Upper lobe of left lung (tissue), 6 donors: ENCODE results near the gene GJA3. TPM values are rescaled to one million over a fixed set of nuclear protein-coding genes. Genes with fewer than 3 reads are reported as not detected.
A peak's percentile ranks its signal among the peaks of the same experiment; 100 is the strongest.

Experiments used
- ATAC-seq, 2 donors: fragments of 200-7000 bp; cut with Tn5 transposase; one replicate each; pipeline ENCODE4 v1.9.1; 2022; ENCODE audit warnings: mild to moderate bottlenecking in 2 of 2, moderate library complexity in 2 of 2; ENCODE audit not compliant: low FRiP score in 2 of 2
- DNase-seq, 2 donors: peaks; one replicate each; pipeline ENCODE4 v3.0.0-alpha.2; 2019 to 2020
- H3K27ac ChIP-seq, 4 donors: fragments of 200-600 bp; sonication (generic); one replicate each; pipeline ENCODE4 v1.5.1; 2016 to 2019
- H3K27me3 ChIP-seq, 4 donors: fragments of 200-600 bp; sonication (generic); one replicate each; pipeline ENCODE4 v1.5.1; 2017 to 2019
- H3K36me3 ChIP-seq, 4 donors: fragments of 200-600 bp; sonication (generic); one replicate each; pipeline ENCODE4 v1.5.1; 2016 to 2019
- H3K4me1 ChIP-seq, 4 donors: fragments of 200-600 bp; sonication (generic); one replicate each; pipeline ENCODE4 v1.5.1; 2018 to 2019
- H3K4me3 ChIP-seq, 4 donors: fragments of 200-600 bp; sonication (generic); one replicate each; pipeline ENCODE4 v1.5.1; 2017 to 2019; ENCODE audit warnings: mild to moderate bottlenecking in 2 of 4, moderate library complexity in 1 of 4
- H3K9me3 ChIP-seq, 4 donors: fragments of 200-600 bp; sonication (generic); one replicate each; pipeline ENCODE4 v1.5.1; 2018 to 2019
- EP300 ChIP-seq, 4 donors: sonication (generic); formaldehyde crosslinking; IDR thresholded peaks; one replicate each; pipeline ENCODE4 v1.5.1; 2017; ENCODE audit warnings: antibody characterized with exemption in 4 of 4, control low read depth in 2 of 4
- POLR2A ChIP-seq, 4 donors: fragments of 450-650 bp; IDR thresholded peaks; one replicate each; pipeline ENCODE4 v1.5.1; 2016 to 2017; ENCODE audit warnings: antibody characterized with exemption in 4 of 4, mild to moderate bottlenecking in 2 of 4
- POLR2AphosphoS5 ChIP-seq, 2 donors: sonication (generic); formaldehyde crosslinking; IDR thresholded peaks; one replicate each; pipeline ENCODE4 v1.5.1; 2017; ENCODE audit warnings: antibody characterized with exemption in 2 of 2
- WGBS, 2 donors: methylation state at CpG; one replicate each; pipeline ENCODE4 v1.1.5; 2017 to 2018; 5-methylcytosine and 5-hydroxymethylcytosine counted together
- total RNA-seq, 6 donors: library from RNA; depleted of rRNA in 4 of 6; stranded (reverse); fragments of >200 nt in 4 of 6; gene quantifications; one replicate each; pipeline versions ENCODE4 v1.1.0 to v1.2.1, GENCODE V29; 2016 to 2021
- TF ChIP-seq, protein P1 (sequence below), 6 experiments: fragments of 450-650 bp in 4 of 6; fragments of 200-600 bp in 2 of 6; sonication (generic) in 2 of 6; IDR thresholded peaks; one replicate each; pipeline ENCODE4 v1.5.1; 2016 to 2019; ENCODE audit warnings: antibody characterized with exemption in 6 of 6
- donor health status: DM: no; HTN: no; CAD: no; lungs with moderate emphysema.
- donor health status: DM: no; HTN: yes; CAD: no; lungs with severe emphysema.

The GJA3 gene
- total RNA-seq = under 1 TPM in 2 of 6 donors, not detected in 4; 0.07 to 0.10 TPM

DNA sequence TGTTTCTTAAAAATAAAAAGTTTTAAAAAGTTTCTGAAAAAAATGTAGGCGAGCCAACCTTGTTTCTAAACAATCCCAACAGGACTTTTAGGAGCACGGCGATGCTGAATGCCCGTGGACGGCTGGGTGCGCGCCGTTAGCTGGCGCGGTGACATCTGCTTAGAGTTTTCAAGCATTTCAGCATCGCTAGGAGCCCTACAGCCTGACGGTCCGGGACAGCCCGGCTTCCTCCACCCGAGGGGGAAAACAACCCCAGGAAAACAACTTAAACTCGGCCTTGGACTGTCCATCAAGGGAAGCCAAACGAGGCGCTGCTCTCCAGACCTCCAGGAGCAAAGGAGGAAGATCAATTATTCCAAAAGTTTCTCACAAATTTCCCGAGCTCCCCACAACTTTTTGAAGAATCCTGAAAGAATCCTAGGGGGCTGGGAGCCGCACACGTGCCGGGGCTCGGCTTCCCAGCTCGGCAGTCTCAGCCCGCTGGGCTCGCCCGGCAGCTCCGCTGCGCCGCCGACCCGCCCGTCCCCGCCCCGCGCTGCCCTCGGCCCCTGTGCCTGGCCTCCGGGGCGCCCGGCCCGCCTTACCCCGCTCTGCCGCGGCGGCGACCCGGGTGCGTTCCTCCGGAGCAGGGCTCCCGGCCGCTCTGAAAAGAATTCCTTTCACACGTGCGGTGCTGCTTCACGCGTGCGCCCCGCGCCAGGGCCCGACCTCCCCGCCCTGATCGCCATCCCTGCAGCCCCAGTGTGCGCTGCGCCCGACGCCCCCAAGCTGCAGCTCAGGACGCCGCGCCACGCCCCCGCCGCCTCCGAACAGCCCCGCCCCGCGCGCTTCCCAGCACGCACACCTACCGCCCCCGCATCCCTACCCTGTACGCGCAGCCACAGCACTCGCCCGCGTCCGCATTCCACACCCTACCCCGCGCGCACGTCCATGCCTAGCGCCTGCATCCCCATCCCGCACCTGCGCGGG, at the start of gene GJA3:
GJA3 (minus strand) TSS at position 747 of the 969 bp plus-strand sequence. CDS start 17,764 bp downstream, outside the sequence.
- no peaks in the 10 kb centered on the region for H3K36me3 ChIP-seq
- ATAC-seq (peak in 1 of 2 donors; percentile 60), DNase-seq (peak in 1 of 2 donors; percentile 90)
- H3K27ac ChIP-seq = no peak within 1 kb of the TSS
- TF ChIP-seq POLR2A (IDR thresholded peaks at IDR 0.05) (no peak), POLR2AphosphoS5 (IDR thresholded peaks at IDR 0.05) (no peak), EP300 (IDR thresholded peaks at IDR 0.05) (no peak)
- TF ChIP-seq, protein P1, sequence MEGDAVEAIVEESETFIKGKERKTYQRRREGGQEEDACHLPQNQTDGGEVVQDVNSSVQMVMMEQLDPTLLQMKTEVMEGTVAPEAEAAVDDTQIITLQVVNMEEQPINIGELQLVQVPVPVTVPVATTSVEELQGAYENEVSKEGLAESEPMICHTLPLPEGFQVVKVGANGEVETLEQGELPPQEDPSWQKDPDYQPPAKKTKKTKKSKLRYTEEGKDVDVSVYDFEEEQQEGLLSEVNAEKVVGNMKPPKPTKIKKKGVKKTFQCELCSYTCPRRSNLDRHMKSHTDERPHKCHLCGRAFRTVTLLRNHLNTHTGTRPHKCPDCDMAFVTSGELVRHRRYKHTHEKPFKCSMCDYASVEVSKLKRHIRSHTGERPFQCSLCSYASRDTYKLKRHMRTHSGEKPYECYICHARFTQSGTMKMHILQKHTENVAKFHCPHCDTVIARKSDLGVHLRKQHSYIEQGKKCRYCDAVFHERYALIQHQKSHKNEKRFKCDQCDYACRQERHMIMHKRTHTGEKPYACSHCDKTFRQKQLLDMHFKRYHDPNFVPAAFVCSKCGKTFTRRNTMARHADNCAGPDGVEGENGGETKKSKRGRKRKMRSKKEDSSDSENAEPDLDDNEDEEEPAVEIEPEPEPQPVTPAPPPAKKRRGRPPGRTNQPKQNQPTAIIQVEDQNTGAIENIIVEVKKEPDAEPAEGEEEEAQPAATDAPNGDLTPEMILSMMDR (IDR thresholded peaks at IDR 0.05) = no peak
- WGBS, 2 donors = 2 to 5% methylated on average over 18 to 71 of the region's 93 CpGs
- peak within 1 kb of the TSS in 3 of 4 donors; percentile 39 to 51 (median 39) for H3K4me3 ChIP-seq
- H3K4me1 ChIP-seq = peaks cover 18 to 21% (median 19%) of the 10 kb centered on the region in 4 donors
- peaks cover 0 to 53% (median 17%) of the 10 kb centered on the region in 4 donors for H3K27me3 ChIP-seq
- no peaks in the 10 kb centered on the region for H3K9me3 ChIP-seq

DNA sequence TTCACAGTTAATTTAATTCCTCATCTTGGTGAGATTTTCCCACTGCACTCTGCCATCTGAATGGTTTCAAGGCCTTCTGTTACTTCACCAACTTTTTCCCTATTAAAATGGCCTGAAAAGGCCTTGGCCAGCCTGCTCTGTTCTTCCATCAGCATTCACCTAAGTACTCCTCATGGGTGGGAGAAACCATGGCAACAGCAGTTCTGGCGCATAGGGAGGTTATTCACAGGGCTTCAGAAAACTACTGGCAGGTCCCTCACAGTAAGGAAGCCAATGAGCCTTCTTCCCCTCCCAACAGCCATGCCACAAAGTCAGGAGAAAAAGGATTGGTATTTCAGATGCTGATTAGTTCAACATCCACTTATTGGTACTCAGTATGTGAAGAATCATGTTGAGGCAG, 49.1 kb upstream of the GJA3 start:
- Histone ChIP-seq H3K36me3 (no peaks in the 10 kb centered on the region), H3K4me1 (no peaks in the 10 kb centered on the region), H3K27ac (no peak overlapping the region), H3K9me3 (peaks cover 0 to 5% (median 0%) of the 10 kb centered on the region in 4 donors), H3K4me3 (no peak overlapping the region), H3K27me3 (no peaks in the 10 kb centered on the region)
- 62 to 71% methylated on average over 1 of the region's 1 CpG for WGBS, 2 donors
- no peak for ATAC-seq
- no peak for DNase-seq
- TF ChIP-seq POLR2AphosphoS5 (IDR thresholded peaks at IDR 0.05) (no peak), EP300 (IDR thresholded peaks at IDR 0.05) (no peak), POLR2A (IDR thresholded peaks at IDR 0.05) (no peak)

DNA sequence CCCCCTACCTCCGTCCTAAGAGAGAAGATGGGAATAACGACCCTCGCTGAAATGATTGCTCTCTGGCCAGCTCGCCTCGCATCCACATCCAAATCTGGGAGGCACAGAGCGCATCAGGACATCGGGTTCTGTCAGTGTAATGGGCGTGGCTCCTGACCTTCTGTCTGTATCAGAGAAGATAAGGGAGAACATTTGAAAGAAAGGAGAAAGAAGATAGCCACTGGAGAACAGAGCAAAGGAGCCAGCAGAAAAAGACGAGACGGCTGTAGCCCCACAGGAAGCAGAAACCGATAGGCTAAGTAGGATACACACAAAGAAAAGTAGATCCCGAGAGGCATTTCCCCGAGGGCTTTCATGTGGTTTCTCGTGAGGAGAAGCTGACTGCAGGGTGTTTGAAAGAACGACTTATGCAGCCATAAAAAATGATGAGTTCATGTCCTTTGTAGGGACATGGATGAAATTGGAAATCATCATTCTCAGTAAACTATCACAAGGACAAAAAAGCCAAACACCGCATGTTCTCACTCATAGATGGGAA, 45.9 kb upstream of the GJA3 start:
- Histone ChIP-seq H3K9me3 (no peaks in the 10 kb centered on the region), H3K27ac (no peak overlapping the region), H3K4me1 (no peaks in the 10 kb centered on the region), H3K36me3 (no peaks in the 10 kb centered on the region), H3K4me3 (no peak overlapping the region), H3K27me3 (no peaks in the 10 kb centered on the region)
- ATAC-seq (no peak), DNase-seq (no peak)
- no peak for TF ChIP-seq POLR2AphosphoS5 (IDR thresholded peaks at IDR 0.05)
- TF ChIP-seq, protein P1 (IDR thresholded peaks at IDR 0.05) = no peak
- no peak for TF ChIP-seq EP300 (IDR thresholded peaks at IDR 0.05)
- TF ChIP-seq POLR2A (IDR thresholded peaks at IDR 0.05) = no peak
- WGBS, 2 donors = 75 to 76% methylated on average over 16 of the region's 16 CpGs

DNA sequence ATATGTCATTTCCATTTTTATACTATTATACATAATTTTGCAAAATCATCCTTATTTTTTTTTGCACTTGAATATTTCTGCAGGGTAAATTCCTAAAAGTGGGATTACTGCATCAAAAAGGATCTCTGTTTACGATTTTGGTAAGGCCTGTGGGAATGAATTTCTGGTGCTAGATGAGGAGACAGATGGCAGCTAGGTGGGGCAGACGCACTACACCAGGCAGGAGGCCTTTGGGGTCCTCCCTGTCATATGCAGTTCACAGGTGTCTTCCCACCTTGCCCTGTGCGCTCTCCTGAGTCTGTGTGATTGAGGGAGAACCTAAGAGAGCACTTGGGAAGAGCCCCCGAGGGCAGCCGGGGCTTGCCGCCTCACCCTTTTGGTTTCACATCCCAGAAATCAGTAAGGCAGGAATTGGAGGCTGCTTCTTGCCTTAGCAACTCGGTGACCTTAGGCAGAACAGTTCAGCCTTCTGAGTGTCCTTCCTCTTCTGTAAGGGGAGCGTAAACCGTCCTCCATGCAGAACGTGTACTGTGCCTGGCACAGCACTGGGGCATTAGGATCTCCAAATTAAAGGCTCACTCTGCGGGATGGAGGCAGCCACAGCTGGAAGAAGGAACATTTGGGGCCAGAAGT, 45.3 kb upstream of the GJA3 start:
- H3K9me3 ChIP-seq = no peaks in the 10 kb centered on the region
- peak in 1 of 2 donors; percentile 53 for ATAC-seq
- no peaks in the 10 kb centered on the region for H3K36me3 ChIP-seq
- no peak overlapping the region for H3K27ac ChIP-seq
- WGBS, 2 donors = 70 to 81% methylated on average over 11 of the region's 11 CpGs
- no peak overlapping the region for H3K4me3 ChIP-seq
- no peak for DNase-seq
- TF ChIP-seq, protein P1 (IDR thresholded peaks at IDR 0.05) = no peak
- TF ChIP-seq EP300 (IDR thresholded peaks at IDR 0.05) (no peak), POLR2AphosphoS5 (IDR thresholded peaks at IDR 0.05) (no peak)
- no peaks in the 10 kb centered on the region for H3K27me3 ChIP-seq
- no peaks in the 10 kb centered on the region for H3K4me1 ChIP-seq

DNA sequence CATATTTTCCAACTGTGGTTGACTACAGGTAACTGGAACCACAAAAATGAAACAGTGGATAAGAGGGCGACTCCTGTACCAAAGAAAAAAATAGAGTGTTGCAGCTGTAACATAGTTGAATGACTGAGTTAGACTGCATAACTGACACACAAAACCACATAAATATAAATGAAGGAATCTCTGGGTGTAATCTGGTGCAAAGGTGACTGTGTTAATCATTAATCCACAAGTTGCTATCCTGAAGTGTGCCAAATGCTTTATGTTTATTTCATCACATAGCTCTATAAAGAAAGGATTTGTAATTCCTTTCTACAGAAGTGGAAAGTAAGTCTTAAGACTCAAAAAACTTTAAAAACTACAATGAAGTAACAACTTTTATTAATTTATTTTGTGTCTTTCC, 37.9 kb upstream of the GJA3 start:
- Histone ChIP-seq H3K36me3 (no peaks in the 10 kb centered on the region), H3K27me3 (peaks cover 0 to 21% (median 3%) of the 10 kb centered on the region in 4 donors), H3K4me3 (no peak overlapping the region), H3K9me3 (no peaks in the 10 kb centered on the region), H3K27ac (no peak overlapping the region), H3K4me1 (peaks cover 3 to 8% (median 5%) of the 10 kb centered on the region in 4 donors)
- ATAC-seq = no peak
- TF ChIP-seq POLR2AphosphoS5 (IDR thresholded peaks at IDR 0.05) (no peak), POLR2A (IDR thresholded peaks at IDR 0.05) (no peak), EP300 (IDR thresholded peaks at IDR 0.05) (no peak)
- TF ChIP-seq, protein P1 (IDR thresholded peaks at IDR 0.05) = no peak
- WGBS, 2 donors = 74 to 97% methylated on average over 1 of the region's 1 CpG
- no peak for DNase-seq
